ENCODE data around the gene PPFIBP1.
A peak's percentile ranks its signal among the peaks of the same experiment; 100 is the strongest.

PPFIBP1 gene

GRCh38 chr12:27523642-27524493 lies at the start of gene PPFIBP1:
PPFIBP1 (plus strand) TSS chr12:27524206; CDS start chr12:27633397, 109,191 bp downstream.
- DNase-seq (ENCODE audit: low spot score), result peak; percentile 97

GRCh38 chr12:27474344-27474743 lies 49.7 kb upstream of the PPFIBP1 start:
- DNase-seq (ENCODE audit: low spot score), result no peak

- DNase-seq (ENCODE audit: low spot score), result no peak
Observed at GRCh38 chr12:27477049-27477448, 47.0 kb upstream of the PPFIBP1 start.

- DNase-seq (ENCODE audit: low spot score), result no peak
Observed at GRCh38 chr12:27478949-27479348, 45.1 kb upstream of the PPFIBP1 start.

- DNase-seq (ENCODE audit: low spot score), result no peak
Observed at GRCh38 chr12:27480016-27480415, 44.0 kb upstream of the PPFIBP1 start.

- DNase-seq (ENCODE audit: low spot score), result no peak
Observed at GRCh38 chr12:27486961-27487360, 37.0 kb upstream of the PPFIBP1 start.

GRCh38 chr12:27488479-27488878 lies 35.5 kb upstream of the PPFIBP1 start:
- DNase-seq (ENCODE audit: low spot score), result no peak

- no peak for DNase-seq (ENCODE audit: low spot score)
Observed at GRCh38 chr12:27491226-27491625, 32.8 kb upstream of the PPFIBP1 start.

GRCh38 chr12:27493260-27493940 lies 30.6 kb upstream of the PPFIBP1 start:
- DNase-seq (ENCODE audit: low spot score), result no peak

GRCh38 chr12:27497446-27497845 lies 26.6 kb upstream of the PPFIBP1 start:
- DNase-seq (ENCODE audit: low spot score), result no peak

GRCh38 chr12:27498149-27498548 lies 25.9 kb upstream of the PPFIBP1 start:
- no peak for DNase-seq (ENCODE audit: low spot score)

GRCh38 chr12:27498761-27499160 lies 25.2 kb upstream of the PPFIBP1 start:
- no peak for DNase-seq (ENCODE audit: low spot score)

- no peak for DNase-seq (ENCODE audit: low spot score)
Observed at GRCh38 chr12:27499377-27499776, 24.6 kb upstream of the PPFIBP1 start.

GRCh38 chr12:27500546-27500945 lies 23.5 kb upstream of the PPFIBP1 start:
- no peak for DNase-seq (ENCODE audit: low spot score)

GRCh38 chr12:27502021-27502435 lies 22.0 kb upstream of the PPFIBP1 start:
- no peak for DNase-seq (ENCODE audit: low spot score)

- no peak for DNase-seq (ENCODE audit: low spot score)
Observed at GRCh38 chr12:27504507-27504906, 19.5 kb upstream of the PPFIBP1 start.

GRCh38 chr12:27505109-27505508 lies 18.9 kb upstream of the PPFIBP1 start:
- DNase-seq (ENCODE audit: low spot score), result no peak

GRCh38 chr12:27505761-27506160 lies 18.2 kb upstream of the PPFIBP1 start:
- DNase-seq (ENCODE audit: low spot score), result no peak

GRCh38 chr12:27506645-27507189 lies 17.3 kb upstream of the PPFIBP1 start:
- DNase-seq (ENCODE audit: low spot score), result no peak

- DNase-seq (ENCODE audit: low spot score), result no peak
Observed at GRCh38 chr12:27508736-27509431, 15.1 kb upstream of the PPFIBP1 start.

- DNase-seq (ENCODE audit: low spot score), result peak; percentile 52
Observed at GRCh38 chr12:27511031-27511722, 12.8 kb upstream of the PPFIBP1 start.

- DNase-seq (ENCODE audit: low spot score), result no peak
Observed at GRCh38 chr12:27511723-27512045, 12.3 kb upstream of the PPFIBP1 start.
